Activated T-helper 1 cell treated with anti-CD3 and anti-CD28 coated beads, Interleukin-12 subunit alpha, Interleukin-12 subunit beta, Interleukin-2, Interleukin-4 antibody, amounts not matched to agents 30 ng/mL and 10 ng/mL and 1 ng/mL, durations not matched to agents 14 hours and 24 hours and 36 hours (primary cell): ENCODE data around the gene MTREX. TPM values are rescaled to one million over a fixed set of nuclear protein-coding genes. Genes with fewer than 3 reads are reported as not detected.
A peak's percentile ranks its signal among the peaks of the same experiment; 100 is the strongest.

Source experiments
- DNase-seq: peaks from one replicate; pipeline ENCODE4 v3.0.0; 2021; ENCODE audit warnings: low spot score
- H3K27ac Mint-ChIP-seq: one replicate; pipeline ENCODE4 v1.8.0; 2021; ENCODE audit warnings: mild to moderate bottlenecking, mixed read lengths
- H3K27me3 Mint-ChIP-seq: one replicate; pipeline ENCODE4 v1.8.0; 2022; ENCODE audit warnings: mild to moderate bottlenecking, moderate library complexity, mixed read lengths; ENCODE audit not compliant: insufficient read depth
- H3K36me3 Mint-ChIP-seq: one replicate; pipeline ENCODE4 v1.8.0; 2021; ENCODE audit warnings: low read depth, mixed read lengths
- H3K4me1 Mint-ChIP-seq: one replicate; pipeline ENCODE4 v1.8.0; 2021; ENCODE audit warnings: low read depth, mixed read lengths
- H3K4me3 Mint-ChIP-seq: one replicate; pipeline ENCODE4 v1.8.0; 2021; ENCODE audit warnings: mild to moderate bottlenecking, moderate library complexity, mixed read lengths
- H3K9me3 Mint-ChIP-seq: one replicate; pipeline ENCODE4 v1.8.0; 2021; ENCODE audit warnings: mixed read lengths
- intact Hi-C: fragments of 100-400 bp; cut with micrococcal nuclease; formaldehyde crosslinking; loops from one replicate; pipeline ENCODE4 v1.15.1; 2024
- total RNA-seq: library from RNA; stranded (reverse); gene quantifications from 2 replicates; pipeline ENCODE4 v1.2.3, GENCODE V29; 2022

The MTREX gene
- total RNA-seq, 1 donor from 2014 or later: 110 TPM

- peaks cover 62% of the 10 kb centered on the region for H3K36me3 Mint-ChIP-seq
- no peak for DNase-seq
- peaks cover 3% of the 10 kb centered on the region for H3K4me1 Mint-ChIP-seq
- H3K9me3 Mint-ChIP-seq: peaks cover 15% of the 10 kb centered on the region
- intact Hi-C loops: no loop called here
- H3K4me3 Mint-ChIP-seq: no peak overlapping the region
- no peaks in the 10 kb centered on the region for H3K27me3 Mint-ChIP-seq
- no peak overlapping the region for H3K27ac Mint-ChIP-seq
These were observed 118.7 kb downstream of the MTREX start for GRCh38 chr5:55426455-55426854.

- intact Hi-C loops: no loop called here
- Mint-ChIP-seq H3K27ac (no peak overlapping the region), H3K4me3 (no peak overlapping the region), H3K36me3 (peaks cover 64% of the 10 kb centered on the region), H3K9me3 (peaks cover 22% of the 10 kb centered on the region), H3K27me3 (no peaks in the 10 kb centered on the region), H3K4me1 (no peaks in the 10 kb centered on the region)
- DNase-seq: no peak
These were observed 119.4 kb downstream of the MTREX start for GRCh38 chr5:55427157-55427556.

GRCh38 chr5:55429221-55429612 is 121.4 kb downstream of the MTREX start:
- Mint-ChIP-seq H3K36me3 (peaks cover 56% of the 10 kb centered on the region), H3K4me3 (no peak overlapping the region), H3K27me3 (no peaks in the 10 kb centered on the region), H3K4me1 (no peaks in the 10 kb centered on the region), H3K27ac (no peak overlapping the region), H3K9me3 (peaks cover 29% of the 10 kb centered on the region)
- intact Hi-C loops: no loop called here
- no peak for DNase-seq

- peak overlapping the region; percentile 19 for H3K27ac Mint-ChIP-seq
- H3K36me3 Mint-ChIP-seq: peaks cover 59% of the 10 kb centered on the region
- H3K27me3 Mint-ChIP-seq: no peaks in the 10 kb centered on the region
- intact Hi-C loops: no loop called here
- peaks cover 34% of the 10 kb centered on the region for H3K9me3 Mint-ChIP-seq
- DNase-seq: no peak
- no peak overlapping the region for H3K4me3 Mint-ChIP-seq
- H3K4me1 Mint-ChIP-seq: peaks cover 3% of the 10 kb centered on the region
These were observed 121.9 kb downstream of the MTREX start for GRCh38 chr5:55429613-55430253.

GRCh38 chr5:55432549-55432948 is 124.8 kb downstream of the MTREX start:
- no peak overlapping the region for H3K27ac Mint-ChIP-seq
- no peaks in the 10 kb centered on the region for H3K27me3 Mint-ChIP-seq
- peaks cover 8% of the 10 kb centered on the region for H3K4me1 Mint-ChIP-seq
- no peak overlapping the region for H3K4me3 Mint-ChIP-seq
- intact Hi-C loops: no loop called here
- H3K36me3 Mint-ChIP-seq: peaks cover 66% of the 10 kb centered on the region
- H3K9me3 Mint-ChIP-seq: peaks cover 45% of the 10 kb centered on the region
- DNase-seq: no peak

- Mint-ChIP-seq H3K27me3 (no peaks in the 10 kb centered on the region), H3K9me3 (peaks cover 20% of the 10 kb centered on the region), H3K27ac (no peak overlapping the region), H3K4me3 (no peak overlapping the region), H3K4me1 (peaks cover 42% of the 10 kb centered on the region), H3K36me3 (peaks cover 38% of the 10 kb centered on the region)
- DNase-seq: no peak
- intact Hi-C loops: no loop called here
These were observed 129.7 kb downstream of the MTREX start for GRCh38 chr5:55437452-55437851.

GRCh38 chr5:55437859-55438206 is 130.0 kb downstream of the MTREX start:
- Mint-ChIP-seq H3K36me3 (peaks cover 35% of the 10 kb centered on the region), H3K4me3 (no peak overlapping the region), H3K27ac (no peak overlapping the region), H3K9me3 (peaks cover 16% of the 10 kb centered on the region), H3K27me3 (no peaks in the 10 kb centered on the region), H3K4me1 (peaks cover 42% of the 10 kb centered on the region)
- intact Hi-C loops: no loop called here
- DNase-seq: no peak

GRCh38 chr5:55438998-55439397 is 131.2 kb downstream of the MTREX start:
- H3K4me3 Mint-ChIP-seq: no peak overlapping the region
- DNase-seq: no peak
- H3K27me3 Mint-ChIP-seq: no peaks in the 10 kb centered on the region
- peaks cover 16% of the 10 kb centered on the region for H3K9me3 Mint-ChIP-seq
- H3K27ac Mint-ChIP-seq: no peak overlapping the region
- peaks cover 42% of the 10 kb centered on the region for H3K4me1 Mint-ChIP-seq
- intact Hi-C loops: no loop called here
- peaks cover 35% of the 10 kb centered on the region for H3K36me3 Mint-ChIP-seq

GRCh38 chr5:55440188-55440646 is 132.4 kb downstream of the MTREX start:
- peaks cover 29% of the 10 kb centered on the region for H3K36me3 Mint-ChIP-seq
- no peak for DNase-seq
- peak overlapping the region; percentile 77 for H3K27ac Mint-ChIP-seq
- intact Hi-C loops: loop anchor here (1.0 to 5.0 kb wide), 3 partner anchors 19 to 92 kb away; partner anchors contain the start of gene PLPP1
- peaks cover 35% of the 10 kb centered on the region for H3K4me1 Mint-ChIP-seq
- no peaks in the 10 kb centered on the region for H3K27me3 Mint-ChIP-seq
- peaks cover 6% of the 10 kb centered on the region for H3K9me3 Mint-ChIP-seq
- no peak overlapping the region for H3K4me3 Mint-ChIP-seq

GRCh38 chr5:55441107-55441771 is 133.4 kb downstream of the MTREX start:
- Mint-ChIP-seq H3K4me3 (no peak overlapping the region), H3K27me3 (no peaks in the 10 kb centered on the region), H3K9me3 (no peaks in the 10 kb centered on the region), H3K27ac (no peak overlapping the region), H3K4me1 (peaks cover 35% of the 10 kb centered on the region), H3K36me3 (peaks cover 19% of the 10 kb centered on the region)
- DNase-seq: no peak
- intact Hi-C loops: loop anchor here (2.0 to 5.0 kb wide), 2 partner anchors 40 to 91 kb away; partner anchors contain the start of gene PLPP1

GRCh38 chr5:55441954-55442353 is 134.2 kb downstream of the MTREX start:
- Mint-ChIP-seq H3K4me1 (peaks cover 35% of the 10 kb centered on the region), H3K36me3 (peaks cover 16% of the 10 kb centered on the region)

GRCh38 chr5:55445791-55446190 is 138.0 kb downstream of the MTREX start:
- Mint-ChIP-seq H3K4me3 (no peak overlapping the region), H3K36me3 (peaks cover 3% of the 10 kb centered on the region), H3K27ac (no peak overlapping the region), H3K4me1 (peaks cover 9% of the 10 kb centered on the region), H3K27me3 (no peaks in the 10 kb centered on the region), H3K9me3 (no peaks in the 10 kb centered on the region)
- no peak for DNase-seq
- intact Hi-C loops: no loop called here

More at GRCh38 chr5:55441954-55442353, 134.2 kb downstream of the MTREX start:
- Mint-ChIP-seq H3K27me3 (no peaks in the 10 kb centered on the region), H3K27ac (peak overlapping the region; percentile 25), H3K4me3 (no peak overlapping the region), H3K9me3 (no peaks in the 10 kb centered on the region)
- intact Hi-C loops: loop anchor here (2.0 to 5.0 kb wide), 2 partner anchors 39 to 90 kb away; partner anchors contain the start of gene PLPP1
- DNase-seq: no peak

- Mint-ChIP-seq H3K27ac (no peak overlapping the region), H3K27me3 (no peaks in the 10 kb centered on the region), H3K4me3 (no peak overlapping the region), H3K4me1 (peaks cover under 1% of the 10 kb centered on the region), H3K36me3 (peaks cover 3% of the 10 kb centered on the region), H3K9me3 (no peaks in the 10 kb centered on the region)
- no peak for DNase-seq
- intact Hi-C loops: no loop called here
These were observed 139.0 kb downstream of the MTREX start for GRCh38 chr5:55446640-55447351.
